Measurements from ENCODE around the gene BLOC1S1.

Gene BLOC1S1

GRCh38 chr12:55724226-55724939 is 8.5 kb downstream of the BLOC1S1 start:
- Histone ChIP-seq H3K9ac (ENCODE audit: low read depth, low read length, poor library complexity, severe bottlenecking) (no peak overlapping the region), H3K9me3 (ENCODE audit: insufficient read depth, low read depth, low read length) (no peaks in the 10 kb centered on the region), H3K27me3 (ENCODE audit: insufficient read depth, low read length, poor library complexity, severe bottlenecking) (no peaks in the 10 kb centered on the region), H3K9me2 (replicated peaks; ENCODE audit: low read depth, low read length) (no peaks in the 10 kb centered on the region), H4K20me1 (ENCODE audit: insufficient read depth, low read length, poor library complexity, severe bottlenecking) (peaks cover 23% of the 10 kb centered on the region), H3K36me3 (ENCODE audit: insufficient read depth, low read length) (peaks cover 7% of the 10 kb centered on the region; the same call in 1 of the 2 replicates), H3K4me2 (ENCODE audit: low read depth, low read length, poor library complexity, severe bottlenecking) (no peak overlapping the region), H3F3A (ENCODE audit: low read depth) (no peaks in the 10 kb centered on the region), H3K4me3 (ENCODE audit: low read length, poor library complexity, severe bottlenecking) (no peak overlapping the region), H3K79me2 (ENCODE audit: insufficient read depth, low read length) (peaks cover 36% of the 10 kb centered on the region), H3K4me1 (ENCODE audit: insufficient read depth, low read length, poor library complexity, severe bottlenecking) (peaks cover 18% of the 10 kb centered on the region), H2AFZ (ENCODE audit: low read length) (no peak overlapping the region)
- no peak for TF ChIP-seq EZH2phosphoT487 (IDR thresholded peaks at IDR 0.05; ENCODE audit: borderline replicate concordance)
- TF ChIP-seq, protein P1, sequence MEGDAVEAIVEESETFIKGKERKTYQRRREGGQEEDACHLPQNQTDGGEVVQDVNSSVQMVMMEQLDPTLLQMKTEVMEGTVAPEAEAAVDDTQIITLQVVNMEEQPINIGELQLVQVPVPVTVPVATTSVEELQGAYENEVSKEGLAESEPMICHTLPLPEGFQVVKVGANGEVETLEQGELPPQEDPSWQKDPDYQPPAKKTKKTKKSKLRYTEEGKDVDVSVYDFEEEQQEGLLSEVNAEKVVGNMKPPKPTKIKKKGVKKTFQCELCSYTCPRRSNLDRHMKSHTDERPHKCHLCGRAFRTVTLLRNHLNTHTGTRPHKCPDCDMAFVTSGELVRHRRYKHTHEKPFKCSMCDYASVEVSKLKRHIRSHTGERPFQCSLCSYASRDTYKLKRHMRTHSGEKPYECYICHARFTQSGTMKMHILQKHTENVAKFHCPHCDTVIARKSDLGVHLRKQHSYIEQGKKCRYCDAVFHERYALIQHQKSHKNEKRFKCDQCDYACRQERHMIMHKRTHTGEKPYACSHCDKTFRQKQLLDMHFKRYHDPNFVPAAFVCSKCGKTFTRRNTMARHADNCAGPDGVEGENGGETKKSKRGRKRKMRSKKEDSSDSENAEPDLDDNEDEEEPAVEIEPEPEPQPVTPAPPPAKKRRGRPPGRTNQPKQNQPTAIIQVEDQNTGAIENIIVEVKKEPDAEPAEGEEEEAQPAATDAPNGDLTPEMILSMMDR (conservative IDR thresholded peaks at IDR 0.05; ENCODE audit: low read length), result peak; percentile 91

DNA sequence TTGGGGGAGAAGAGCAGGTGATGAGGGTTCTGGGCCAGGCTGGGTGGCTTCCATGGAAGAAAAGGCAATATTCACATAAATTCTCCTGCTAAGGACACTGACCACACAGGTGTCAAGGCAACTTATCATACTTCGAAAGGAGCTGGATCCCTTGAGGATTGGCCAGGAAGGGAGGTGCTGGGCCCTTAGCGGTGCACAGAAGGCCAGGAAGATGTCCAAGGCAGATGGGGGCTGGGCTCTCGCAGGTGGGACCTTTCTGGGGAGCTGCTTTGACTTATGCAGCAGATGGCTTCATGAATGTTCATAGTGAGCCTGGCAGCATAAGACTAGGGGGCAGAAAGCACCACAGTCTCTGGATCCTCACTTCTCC is 9.1 kb downstream of the BLOC1S1 start:
- H3K9me3 ChIP-seq (ENCODE audit: insufficient read depth, low read depth, low read length), result no peaks in the 10 kb centered on the region
- no peak overlapping the region for H3K9ac ChIP-seq (ENCODE audit: low read depth, low read length, poor library complexity, severe bottlenecking)
- peaks cover 36% of the 10 kb centered on the region for H3K79me2 ChIP-seq (ENCODE audit: insufficient read depth, low read length)
- H3K27me3 ChIP-seq (ENCODE audit: insufficient read depth, low read length, poor library complexity, severe bottlenecking), result no peaks in the 10 kb centered on the region
- TF ChIP-seq, protein P1 (conservative IDR thresholded peaks at IDR 0.05; ENCODE audit: low read length), result no peak
- TF ChIP-seq EZH2phosphoT487 (IDR thresholded peaks at IDR 0.05; ENCODE audit: borderline replicate concordance), result no peak
- H3K9me2 ChIP-seq (replicated peaks; ENCODE audit: low read depth, low read length), result no peaks in the 10 kb centered on the region
- peaks cover 7% of the 10 kb centered on the region; the same call in 1 of the 2 replicates for H3K36me3 ChIP-seq (ENCODE audit: insufficient read depth, low read length)
- no peak overlapping the region for H2AFZ ChIP-seq (ENCODE audit: low read length)
- peaks cover 18% of the 10 kb centered on the region for H3K4me1 ChIP-seq (ENCODE audit: insufficient read depth, low read length, poor library complexity, severe bottlenecking)
- H3K4me2 ChIP-seq (ENCODE audit: low read depth, low read length, poor library complexity, severe bottlenecking), result no peak overlapping the region
- H4K20me1 ChIP-seq (ENCODE audit: insufficient read depth, low read length, poor library complexity, severe bottlenecking), result peaks cover 23% of the 10 kb centered on the region
- H3K4me3 ChIP-seq (ENCODE audit: low read length, poor library complexity, severe bottlenecking), result no peak overlapping the region
- H3F3A ChIP-seq (ENCODE audit: low read depth), result peaks cover 3% of the 10 kb centered on the region

DNA sequence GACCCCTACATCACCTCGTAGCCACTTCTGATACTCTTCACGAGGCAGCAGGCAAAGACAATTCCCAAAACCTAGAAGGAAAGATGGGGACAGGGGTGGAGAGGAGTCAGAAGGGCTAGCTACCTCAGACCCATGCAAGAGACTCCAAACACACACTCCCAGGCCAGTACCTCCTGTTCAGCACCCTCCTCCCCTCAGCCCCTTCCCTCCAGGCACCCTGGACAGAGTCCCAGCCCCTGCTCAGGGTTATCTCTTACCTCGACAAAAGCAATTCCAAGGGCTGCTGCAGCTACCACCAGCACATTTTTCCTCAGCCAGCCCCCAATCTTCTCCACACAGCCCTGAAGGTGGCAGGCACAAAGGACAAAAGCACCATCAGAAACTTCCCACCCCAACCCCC is 9.7 kb downstream of the BLOC1S1 start:
- Histone ChIP-seq H3K4me1 (ENCODE audit: insufficient read depth, low read length, poor library complexity, severe bottlenecking) (peaks cover 25% of the 10 kb centered on the region), H2AFZ (ENCODE audit: low read length) (no peak overlapping the region), H3K4me3 (ENCODE audit: low read length, poor library complexity, severe bottlenecking) (no peak overlapping the region), H3K79me2 (ENCODE audit: insufficient read depth, low read length) (peaks cover 36% of the 10 kb centered on the region), H3K36me3 (ENCODE audit: insufficient read depth, low read length) (peaks cover 7% of the 10 kb centered on the region; the same call in 1 of the 2 replicates), H3K9me2 (replicated peaks; ENCODE audit: low read depth, low read length) (no peaks in the 10 kb centered on the region), H4K20me1 (ENCODE audit: insufficient read depth, low read length, poor library complexity, severe bottlenecking) (peaks cover 23% of the 10 kb centered on the region), H3K4me2 (ENCODE audit: low read depth, low read length, poor library complexity, severe bottlenecking) (no peak overlapping the region), H3K9ac (ENCODE audit: low read depth, low read length, poor library complexity, severe bottlenecking) (no peak overlapping the region), H3K9me3 (ENCODE audit: insufficient read depth, low read depth, low read length) (no peaks in the 10 kb centered on the region), H3K27me3 (ENCODE audit: insufficient read depth, low read length, poor library complexity, severe bottlenecking) (no peaks in the 10 kb centered on the region), H3F3A (ENCODE audit: low read depth) (peaks cover 10% of the 10 kb centered on the region)
- no peak for TF ChIP-seq EZH2phosphoT487 (IDR thresholded peaks at IDR 0.05; ENCODE audit: borderline replicate concordance)
- TF ChIP-seq, protein P1 (conservative IDR thresholded peaks at IDR 0.05; ENCODE audit: low read length), result no peak
